Endothelial cell of umbilical vein (primary cell): ENCODE measurements around the gene SH3RF1. TPM values are rescaled to one million over a fixed set of nuclear protein-coding genes. Genes with fewer than 3 reads are reported as not detected.

Source experiments
- BruUV-seq: library from RNA; stranded (reverse); fragments of 400-500 nt; replicated peaks from 2 replicates; lab custom pipeline; 2021; lab: Mats Ljungman, UMichigan
- CTCF ChIA-PET: fragments of 300-600, 350-600 bp; sonication (Branson Sonifier 250); formaldehyde crosslinking; loops from one replicate; lab custom pipeline; 2021; ENCODE audit warnings: antibody characterized with exemption, inconsistent platforms; lab: Charles Lee
- POLR2A ChIA-PET: fragments of 300-600, 350-600 bp; sonication (Branson Sonifier 250); formaldehyde crosslinking; loops from one replicate; lab custom pipeline; 2021; ENCODE audit warnings: antibody characterized with exemption, inconsistent platforms; lab: Charles Lee
- DNase-seq: peaks from one replicate; pipeline ENCODE4 v3.0.0-alpha.2; 2011; ENCODE audit warnings: low read depth, low spot score
- FAIRE-seq: peaks from 2 replicates; lab custom pipeline; 2011; peaks lifted over from hg19 to GRCh38; lab: Jason Lieb, UNC
- H2AFZ ChIP-seq: 2 replicates; pipeline ENCODE4 v1.6.0; 2012; ENCODE audit warnings: low read depth, low read length, control low read depth, inconsistent platforms
- H3K27ac ChIP-seq: 2 replicates; pipeline ENCODE4 v1.5.1; 2011; ENCODE audit warnings: low read depth, mild to moderate bottlenecking, control low read depth, low read length, moderate library complexity; ENCODE audit not compliant: insufficient read depth
- H3K27me3 ChIP-seq, 2 experiments: 2 replicates each; pipeline versions ENCODE4 v1.6.0 to v1.6.1; 2011; ENCODE audit warnings: low read length in 2 of 2, mixed read lengths in 1 of 2; ENCODE audit not compliant: control insufficient read depth in 2 of 2, insufficient read depth in 2 of 2
- H3K36me3 ChIP-seq, 2 experiments: 2 replicates in 1 of 2; 3 replicates in 1 of 2; pipeline ENCODE4 v1.5.1; 2011; ENCODE audit warnings: low read length in 2 of 2, mild to moderate bottlenecking in 1 of 2, moderate library complexity in 1 of 2; ENCODE audit not compliant: control insufficient read depth in 2 of 2, insufficient read depth in 2 of 2; ENCODE audit errors: extremely low read depth in 1 of 2
- H3K4me1 ChIP-seq: 3 replicates; pipeline ENCODE4 v1.5.1; 2011; ENCODE audit warnings: mild to moderate bottlenecking, low read length; ENCODE audit not compliant: control insufficient read depth, insufficient read depth; ENCODE audit errors: extremely low read depth
- H3K4me2 ChIP-seq: 2 replicates; pipeline ENCODE4 v1.6.1; 2011; ENCODE audit warnings: low read length, control low read depth, mixed read lengths; ENCODE audit not compliant: insufficient read depth
- H3K4me3 ChIP-seq, 3 experiments: fragments of 200-600 bp in 1 of 3; sonication (generic), shearing (Covaris generic) in 1 of 3; replicated peaks in 1 of 3; 2 replicates each; pipeline ENCODE4 v1.5.1; 2011 to 2016; ENCODE audit warnings: control low read depth in 3 of 3, low read length in 3 of 3, mild to moderate bottlenecking in 2 of 3, inconsistent platforms in 1 of 3, low read depth in 1 of 3, moderate library complexity in 1 of 3; ENCODE audit not compliant: insufficient read depth in 1 of 3
- H3K79me2 ChIP-seq: 2 replicates; pipeline ENCODE4 v1.6.0; 2012; ENCODE audit warnings: low read length, inconsistent platforms; ENCODE audit not compliant: control insufficient read depth, insufficient read depth
- H3K9ac ChIP-seq: replicated peaks from 2 replicates; pipeline ENCODE3; 2011; ENCODE audit warnings: low read length, control low read depth; ENCODE audit not compliant: insufficient read depth; ENCODE audit errors: extremely low read depth
- H3K9me1 ChIP-seq: replicated peaks from 3 replicates; pipeline ENCODE4 v1.6.0; 2011; ENCODE audit warnings: mild to moderate bottlenecking, low read length; ENCODE audit not compliant: control insufficient read depth, insufficient read depth; ENCODE audit errors: extremely low read depth
- H3K9me3 ChIP-seq: replicated peaks from 2 replicates; pipeline ENCODE4 v1.5.1; 2012; ENCODE audit warnings: low read length, inconsistent platforms; ENCODE audit not compliant: control insufficient read depth, insufficient read depth
- H4K20me1 ChIP-seq: replicated peaks from 2 replicates; pipeline ENCODE3; 2011; ENCODE audit warnings: mild to moderate bottlenecking, low read length; ENCODE audit not compliant: control insufficient read depth, insufficient read depth; ENCODE audit errors: extremely low read depth
- CTCF ChIP-seq, 2 donors: IDR thresholded peaks; 1 replicate in 1 of 2; 2 replicates in 1 of 2; pipeline ENCODE4 v1.5.1; 2011; ENCODE audit warnings: low read length in 2 of 2, mild to moderate bottlenecking in 2 of 2, moderate library complexity in 2 of 2, control low read depth in 1 of 2, inconsistent platforms in 1 of 2, low read depth in 1 of 2; ENCODE audit not compliant: insufficient read depth in 1 of 2; ENCODE audit errors: extremely low read depth in 1 of 2
- EZH2 ChIP-seq: IDR thresholded peaks from 2 replicates; pipeline ENCODE4 v1.6.1; 2012; ENCODE audit warnings: borderline replicate concordance, low read depth, mild to moderate bottlenecking, moderate library complexity, low read length, inconsistent platforms; ENCODE audit not compliant: severe bottlenecking
- FOS ChIP-seq: IDR thresholded peaks from 2 replicates; pipeline ENCODE4 v1.6.1; 2011; ENCODE audit warnings: mild to moderate bottlenecking, low read length, moderate library complexity, borderline replicate concordance; ENCODE audit not compliant: insufficient read depth
- GATA2 ChIP-seq: IDR thresholded peaks from 2 replicates; pipeline ENCODE4 v1.7.0; 2011; ENCODE audit warnings: low read depth, mild to moderate bottlenecking, moderate library complexity, mixed read lengths, low read length; ENCODE audit not compliant: insufficient read length, insufficient read depth
- JUN ChIP-seq: IDR thresholded peaks from 2 replicates; pipeline ENCODE4 v1.6.1; 2011; ENCODE audit warnings: borderline replicate concordance, low read depth; ENCODE audit not compliant: insufficient read length, insufficient read depth
- MAX ChIP-seq: IDR thresholded peaks from 2 replicates; pipeline ENCODE4 v1.6.1; 2011; ENCODE audit not compliant: insufficient read depth, insufficient read length
- MYC ChIP-seq: IDR thresholded peaks from one replicate; pipeline ENCODE4 v1.6.1; 2011; ENCODE audit warnings: mild to moderate bottlenecking, low read depth, low read length
- POLR2A ChIP-seq: IDR thresholded peaks from 2 replicates; pipeline ENCODE4 v1.6.1; 2012; ENCODE audit warnings: low read depth, mild to moderate bottlenecking, control low read depth, low read length
- POLR2AphosphoS5 ChIP-seq: IDR thresholded peaks from 2 replicates; pipeline ENCODE4 v1.6.1; 2012; ENCODE audit warnings: low read depth, mild to moderate bottlenecking, control low read depth, low read length, moderate library complexity; ENCODE audit not compliant: insufficient read depth
- dilution Hi-C: fragments of 300-500 bp; cut with MboI; formaldehyde crosslinking; loops from one replicate; pipeline ENCODE4 v1.15.0; 2019; ENCODE audit warnings: low sequenced_read_pairs; ENCODE audit not compliant: extremely low pct_ligation_motif_present
- intact Hi-C: fragments of 100-400 bp; cut with micrococcal nuclease; formaldehyde crosslinking; loops from one replicate; pipeline ENCODE4 v1.10.0; 2022
- polyA plus RNA-seq, 4 experiments: library from polyadenylated mRNA; depleted of rRNA in 3 of 4; stranded (reverse) in 3 of 4; unstranded in 1 of 4; fragments of >200 nt; gene quantifications; 2 replicates each; pipeline versions ENCODE4 v1.2.1 to v1.2.3, GENCODE V29; 2011 to 2012; ENCODE audit warnings: missing spikeins in 1 of 4
- total RNA-seq: library from RNA; stranded (reverse); gene quantifications from 2 replicates; pipeline ENCODE4 v1.2.3, GENCODE V29; 2021

The SH3RF1 gene
- total and polyA plus RNA-seq, 2 donors (not counting 3 experiments of a cell fraction or from before 2014, with no cell fraction given), result 16.2 to 24.9 TPM

DNA sequence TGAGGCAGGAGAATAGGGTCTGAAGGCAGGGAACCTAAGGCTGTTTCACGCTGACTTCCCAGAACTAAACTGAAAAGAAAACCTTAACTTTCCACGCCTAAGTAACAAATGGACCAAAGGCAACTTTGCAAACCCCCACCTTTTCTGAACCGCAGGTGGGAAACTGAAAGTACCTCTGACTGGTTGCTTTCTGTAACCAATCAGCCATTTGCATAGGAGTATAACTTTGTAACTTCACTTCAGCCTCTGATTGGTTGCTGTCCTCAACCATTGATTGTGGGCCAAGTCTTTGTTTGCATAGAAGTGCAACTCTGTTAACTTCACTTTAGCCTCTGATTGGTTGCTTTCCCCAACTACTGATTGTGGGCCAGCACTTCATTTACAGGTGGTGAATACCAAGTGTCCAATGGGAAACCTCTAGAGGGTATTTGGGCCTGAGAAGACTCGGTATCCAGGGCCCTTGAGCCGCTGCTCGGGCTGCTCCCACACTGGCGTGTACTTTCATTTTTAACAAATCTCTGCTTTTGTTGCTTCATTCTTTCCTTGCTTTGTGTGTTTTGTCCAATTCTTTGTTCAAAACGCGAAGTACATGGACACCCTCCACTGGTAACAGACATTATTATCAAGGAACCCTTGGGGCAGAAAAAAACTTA lies 139.1 kb downstream of the SH3RF1 start:
- no peak overlapping the region for H3K4me3 ChIP-seq
- H3K4me1 ChIP-seq, result peaks cover 3% of the 10 kb centered on the region
- peaks cover 5% of the 10 kb centered on the region for H3K79me2 ChIP-seq
- no TSS peak for BruUV-seq
- intact Hi-C loops, result no loop called here
- ChIA-PET POLR2A (no interaction called here), CTCF (no interaction called here)
- TF ChIP-seq GATA2 (no peak), POLR2A (no peak), CTCF (IDR thresholded peaks at IDR 0.05; ENCODE audit: extremely low read depth in 1 of 2, insufficient read depth in 1 of 2, low read depth in 1 of 2, low read length in 2 of 2) (no peak), JUN (no peak), EZH2 (no peak), MAX (no peak), MYC (no peak), FOS (no peak), POLR2AphosphoS5 (no peak)
- no peaks in the 10 kb centered on the region for H4K20me1 ChIP-seq
- no peak for FAIRE-seq
- no peaks in the 10 kb centered on the region for H3K27me3 ChIP-seq
- no peak overlapping the region for H3K9ac ChIP-seq
- no peak overlapping the region for H2AFZ ChIP-seq
- H3K27ac ChIP-seq, result no peak overlapping the region
- no peak overlapping the region for H3K4me2 ChIP-seq
- peaks cover 8 to 26% of the 10 kb centered on the region in 2 experiments for H3K36me3 ChIP-seq
- H3K9me3 ChIP-seq, result no peaks in the 10 kb centered on the region
- DNase-seq, result no peak
- dilution Hi-C loops, result no loop called here
- H3K9me1 ChIP-seq, result no peaks in the 10 kb centered on the region
